Measurements from ENCODE around the gene LARP1.

The LARP1 gene

GRCh38 chr5:154849264-154849785, 94.1 kb downstream of the LARP1 start:
- TF ChIP-seq, protein P1, sequence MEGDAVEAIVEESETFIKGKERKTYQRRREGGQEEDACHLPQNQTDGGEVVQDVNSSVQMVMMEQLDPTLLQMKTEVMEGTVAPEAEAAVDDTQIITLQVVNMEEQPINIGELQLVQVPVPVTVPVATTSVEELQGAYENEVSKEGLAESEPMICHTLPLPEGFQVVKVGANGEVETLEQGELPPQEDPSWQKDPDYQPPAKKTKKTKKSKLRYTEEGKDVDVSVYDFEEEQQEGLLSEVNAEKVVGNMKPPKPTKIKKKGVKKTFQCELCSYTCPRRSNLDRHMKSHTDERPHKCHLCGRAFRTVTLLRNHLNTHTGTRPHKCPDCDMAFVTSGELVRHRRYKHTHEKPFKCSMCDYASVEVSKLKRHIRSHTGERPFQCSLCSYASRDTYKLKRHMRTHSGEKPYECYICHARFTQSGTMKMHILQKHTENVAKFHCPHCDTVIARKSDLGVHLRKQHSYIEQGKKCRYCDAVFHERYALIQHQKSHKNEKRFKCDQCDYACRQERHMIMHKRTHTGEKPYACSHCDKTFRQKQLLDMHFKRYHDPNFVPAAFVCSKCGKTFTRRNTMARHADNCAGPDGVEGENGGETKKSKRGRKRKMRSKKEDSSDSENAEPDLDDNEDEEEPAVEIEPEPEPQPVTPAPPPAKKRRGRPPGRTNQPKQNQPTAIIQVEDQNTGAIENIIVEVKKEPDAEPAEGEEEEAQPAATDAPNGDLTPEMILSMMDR (IDR thresholded peaks at IDR 0.05; ENCODE audit: low read depth, low read length) = no peak
- H3K4me3 ChIP-seq (ENCODE audit: low read depth, low read length) = peak overlapping the region; percentile 68

GRCh38 chr5:154849791-154850201, 94.6 kb downstream of the LARP1 start:
- TF ChIP-seq, protein P1 (IDR thresholded peaks at IDR 0.05; ENCODE audit: low read depth, low read length) = no peak
- H3K4me3 ChIP-seq (ENCODE audit: low read depth, low read length) = peak overlapping the region; percentile 68

- peak within 1 kb of the TSS; percentile 68 for H3K4me3 ChIP-seq (ENCODE audit: low read depth, low read length)
- TF ChIP-seq, protein P1 (IDR thresholded peaks at IDR 0.05; ENCODE audit: low read depth, low read length) = no peak
Measured at GRCh38 chr5:154850255-154851062, 95.3 kb downstream of the LARP1 start, which contains the start of gene FAXDC2. TSS of gene FAXDC2 (minus strand) at chr5:154850603. CDS start at chr5:154838178, 12,425 bp downstream.

- TF ChIP-seq, protein P1 (IDR thresholded peaks at IDR 0.05; ENCODE audit: low read depth, low read length) = no peak
- H3K4me3 ChIP-seq (ENCODE audit: low read depth, low read length) = no peak overlapping the region
Measured at GRCh38 chr5:154851351-154851750, 96.2 kb downstream of the LARP1 start.

DNA sequence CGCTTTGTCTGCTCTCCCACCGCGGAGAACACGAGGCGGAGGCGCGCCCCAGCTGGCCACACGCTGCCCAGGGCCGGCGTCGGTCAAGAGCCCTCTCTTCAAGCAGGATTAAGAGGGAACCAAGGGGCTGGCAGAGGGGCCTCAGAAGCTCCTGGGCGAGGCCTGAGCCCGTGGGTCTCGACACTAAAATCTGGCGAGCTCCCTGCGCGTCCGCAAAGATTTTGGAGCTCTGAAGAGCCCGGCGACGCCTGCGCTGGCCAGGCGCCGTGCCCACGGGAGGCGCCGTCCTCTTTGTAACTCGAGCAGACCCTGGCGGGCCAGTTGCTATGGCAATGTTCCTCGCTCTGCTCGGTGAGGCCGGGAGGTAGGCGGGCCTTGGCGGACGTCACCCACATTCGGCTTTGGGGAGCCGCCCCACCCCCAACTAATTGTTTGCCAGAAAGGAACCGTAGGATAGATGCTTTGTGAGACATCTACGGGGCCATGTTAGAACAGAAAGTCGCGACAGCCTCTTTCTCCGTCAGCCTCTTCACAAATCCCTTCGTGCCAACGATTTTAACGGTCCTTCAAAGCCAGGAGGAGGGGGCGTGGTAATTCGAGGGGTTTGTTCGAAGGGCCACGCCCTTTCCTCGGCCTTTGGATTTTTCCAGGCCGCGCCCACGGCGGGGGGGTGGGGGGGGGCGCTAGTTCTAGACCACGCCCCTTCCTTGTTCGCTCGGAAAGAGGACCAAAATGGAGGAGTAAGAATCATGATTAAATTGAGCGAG, 102.5 kb downstream of the LARP1 start:
- peak overlapping the region; percentile 62 for H3K4me3 ChIP-seq (ENCODE audit: low read depth, low read length)
- TF ChIP-seq, protein P1 (IDR thresholded peaks at IDR 0.05; ENCODE audit: low read depth, low read length) = no peak

GRCh38 chr5:154858297-154858971, 103.3 kb downstream of the LARP1 start, which contains the start of gene CNOT8:
TSS of gene CNOT8 (plus strand) at chr5:154858627. CDS start at chr5:154863279, 4,652 bp downstream.
- H3K4me3 ChIP-seq (ENCODE audit: low read depth, low read length) = peak within 1 kb of the TSS; percentile 62
- TF ChIP-seq, protein P1 (IDR thresholded peaks at IDR 0.05; ENCODE audit: low read depth, low read length) = no peak
